HFF-Myc (cell line): ENCODE results near the gene GALNT8.

Experiments
- DNase-seq: peaks from one replicate; pipeline ENCODE4 v3.0.0-alpha.2; 2011; ENCODE audit warnings: low read depth; ENCODE audit errors: extremely low read depth
- H3K4me3 ChIP-seq: replicated peaks from 2 replicates; pipeline ENCODE4 v1.5.1; 2011; ENCODE audit warnings: low read depth, mild to moderate bottlenecking, control low read depth, low read length
- CTCF ChIP-seq: IDR thresholded peaks from 2 replicates; pipeline ENCODE4 v1.5.1; 2012; ENCODE audit warnings: mild to moderate bottlenecking, low read depth, low read length, control low read depth; ENCODE audit errors: missing control alignments

Gene GALNT8

DNA sequence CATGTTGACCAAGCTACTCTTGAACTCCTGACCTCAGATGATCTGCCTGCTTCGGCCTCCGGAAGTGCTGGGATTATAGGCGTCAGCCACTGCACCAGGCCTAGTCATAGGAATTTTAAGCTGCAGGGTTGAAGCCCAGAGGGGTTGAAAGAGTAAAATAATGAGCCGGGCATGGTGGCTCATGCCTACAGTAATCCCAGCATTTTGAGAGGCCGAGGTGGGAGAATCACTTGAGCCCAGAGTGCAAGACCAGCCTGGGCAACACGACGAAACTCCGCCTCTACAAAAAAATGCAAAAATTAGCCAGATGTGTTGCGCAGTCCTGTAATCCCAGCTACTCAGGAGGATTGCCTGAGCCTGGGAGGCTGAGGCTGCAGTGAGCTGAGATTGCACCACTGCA, 69.6 kb downstream of the GALNT8 start:
- no peak for TF ChIP-seq CTCF
- H3K4me3 ChIP-seq = no peak overlapping the region
- DNase-seq = no peak

- no peak overlapping the region for H3K4me3 ChIP-seq
- no peak for TF ChIP-seq CTCF
- no peak for DNase-seq
Observed at GRCh38 chr12:4791497-4791896, 71.3 kb downstream of the GALNT8 start.

- no peak for DNase-seq
- H3K4me3 ChIP-seq = no peak overlapping the region
- TF ChIP-seq CTCF = no peak
Observed at GRCh38 chr12:4794491-4794890, 74.3 kb downstream of the GALNT8 start.

DNA sequence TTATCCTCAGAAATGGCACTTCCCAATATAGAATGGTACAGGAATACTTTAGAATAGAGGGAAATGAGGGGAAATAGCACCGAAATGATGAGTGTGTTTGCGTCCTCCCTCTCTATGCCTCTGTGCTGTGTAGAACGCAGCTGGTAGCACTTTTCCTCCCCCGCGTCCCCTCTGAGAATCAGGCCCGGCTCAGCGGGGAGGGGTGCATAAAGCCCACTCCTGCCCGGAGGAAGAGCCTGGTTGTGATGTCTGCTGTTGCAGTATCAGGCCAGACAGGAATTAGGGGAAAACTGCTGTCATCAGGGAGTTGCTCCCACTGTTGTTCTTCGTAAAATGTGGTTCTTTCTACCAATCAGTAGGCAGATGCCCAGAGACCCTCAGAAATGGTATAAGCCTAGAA, 76.0 kb downstream of the GALNT8 start:
- no peak for TF ChIP-seq CTCF
- DNase-seq = no peak
- H3K4me3 ChIP-seq = no peak overlapping the region

- no peak for TF ChIP-seq CTCF
- no peak for DNase-seq
- H3K4me3 ChIP-seq = no peak overlapping the region
Observed at GRCh38 chr12:4796694-4797482, 76.7 kb downstream of the GALNT8 start.

GRCh38 chr12:4800555-4800954, 80.4 kb downstream of the GALNT8 start:
- DNase-seq = no peak
- no peak overlapping the region for H3K4me3 ChIP-seq
- TF ChIP-seq CTCF = no peak

GRCh38 chr12:4802841-4803240, 82.6 kb downstream of the GALNT8 start:
- no peak overlapping the region for H3K4me3 ChIP-seq
- no peak for DNase-seq
- no peak for TF ChIP-seq CTCF
